ENCODE measurements around the gene SPIRE2.

The SPIRE2 gene

GRCh38 chr16:89898201-89898967 is 70.1 kb downstream of the SPIRE2 start:
- no peak overlapping the region for H3K4me3 ChIP-seq (ENCODE audit: low read depth, low read length)
- H3K27me3 ChIP-seq (ENCODE audit: control insufficient read depth, insufficient read depth, low read length) = no peaks in the 10 kb centered on the region
- H3K9ac ChIP-seq (ENCODE audit: low read depth, low read length) = no peak overlapping the region
- peaks cover 50% of the 10 kb centered on the region for H3K36me3 ChIP-seq (ENCODE audit: control insufficient read depth, insufficient read depth, low read length)
- no peaks in the 10 kb centered on the region for H3K4me1 ChIP-seq (ENCODE audit: control insufficient read depth, insufficient read depth, low read length)
- no peaks in the 10 kb centered on the region for H3K9me3 ChIP-seq (ENCODE audit: control insufficient read depth, insufficient read depth, low read length)

GRCh38 chr16:89899879-89900481 is 71.7 kb downstream of the SPIRE2 start:
- H3K36me3 ChIP-seq (ENCODE audit: control insufficient read depth, insufficient read depth, low read length) = peaks cover 58% of the 10 kb centered on the region
- no peaks in the 10 kb centered on the region for H3K27me3 ChIP-seq (ENCODE audit: control insufficient read depth, insufficient read depth, low read length)
- no peaks in the 10 kb centered on the region for H3K4me1 ChIP-seq (ENCODE audit: control insufficient read depth, insufficient read depth, low read length)
- H3K4me3 ChIP-seq (ENCODE audit: low read depth, low read length) = no peak overlapping the region
- H3K9me3 ChIP-seq (ENCODE audit: control insufficient read depth, insufficient read depth, low read length) = no peaks in the 10 kb centered on the region
- H3K9ac ChIP-seq (ENCODE audit: low read depth, low read length) = no peak overlapping the region

GRCh38 chr16:89900885-89901284 is 72.6 kb downstream of the SPIRE2 start:
- Histone ChIP-seq H3K36me3 (ENCODE audit: control insufficient read depth, insufficient read depth, low read length) (peaks cover 61% of the 10 kb centered on the region), H3K4me3 (ENCODE audit: low read depth, low read length) (no peak overlapping the region), H3K4me1 (ENCODE audit: control insufficient read depth, insufficient read depth, low read length) (no peaks in the 10 kb centered on the region), H3K9me3 (ENCODE audit: control insufficient read depth, insufficient read depth, low read length) (no peaks in the 10 kb centered on the region), H3K9ac (ENCODE audit: low read depth, low read length) (no peak overlapping the region), H3K27me3 (ENCODE audit: control insufficient read depth, insufficient read depth, low read length) (no peaks in the 10 kb centered on the region)

- no peak overlapping the region for H3K9ac ChIP-seq (ENCODE audit: low read depth, low read length)
- H3K4me1 ChIP-seq (ENCODE audit: control insufficient read depth, insufficient read depth, low read length) = no peaks in the 10 kb centered on the region
- no peaks in the 10 kb centered on the region for H3K9me3 ChIP-seq (ENCODE audit: control insufficient read depth, insufficient read depth, low read length)
- H3K36me3 ChIP-seq (ENCODE audit: control insufficient read depth, insufficient read depth, low read length) = peaks cover 69% of the 10 kb centered on the region
- H3K27me3 ChIP-seq (ENCODE audit: control insufficient read depth, insufficient read depth, low read length) = no peaks in the 10 kb centered on the region
- no peak overlapping the region for H3K4me3 ChIP-seq (ENCODE audit: low read depth, low read length)
These were observed 74.7 kb downstream of the SPIRE2 start for GRCh38 chr16:89902980-89903379.

GRCh38 chr16:89903908-89904515 is 75.7 kb downstream of the SPIRE2 start:
- Histone ChIP-seq H3K9me3 (ENCODE audit: control insufficient read depth, insufficient read depth, low read length) (no peaks in the 10 kb centered on the region), H3K4me1 (ENCODE audit: control insufficient read depth, insufficient read depth, low read length) (no peaks in the 10 kb centered on the region), H3K36me3 (ENCODE audit: control insufficient read depth, insufficient read depth, low read length) (peaks cover 70% of the 10 kb centered on the region), H3K27me3 (ENCODE audit: control insufficient read depth, insufficient read depth, low read length) (no peaks in the 10 kb centered on the region), H3K9ac (ENCODE audit: low read depth, low read length) (no peak overlapping the region), H3K4me3 (ENCODE audit: low read depth, low read length) (no peak overlapping the region)

GRCh38 chr16:89904606-89905510 is 76.6 kb downstream of the SPIRE2 start:
- Histone ChIP-seq H3K9ac (ENCODE audit: low read depth, low read length) (no peak overlapping the region), H3K9me3 (ENCODE audit: control insufficient read depth, insufficient read depth, low read length) (no peaks in the 10 kb centered on the region), H3K4me3 (ENCODE audit: low read depth, low read length) (no peak overlapping the region), H3K4me1 (ENCODE audit: control insufficient read depth, insufficient read depth, low read length) (no peaks in the 10 kb centered on the region), H3K36me3 (ENCODE audit: control insufficient read depth, insufficient read depth, low read length) (peaks cover 67% of the 10 kb centered on the region), H3K27me3 (ENCODE audit: control insufficient read depth, insufficient read depth, low read length) (no peaks in the 10 kb centered on the region)

- H3K4me3 ChIP-seq (ENCODE audit: low read depth, low read length) = no peak overlapping the region
- H3K36me3 ChIP-seq (ENCODE audit: control insufficient read depth, insufficient read depth, low read length) = peaks cover 63% of the 10 kb centered on the region
- H3K27me3 ChIP-seq (ENCODE audit: control insufficient read depth, insufficient read depth, low read length) = no peaks in the 10 kb centered on the region
- no peak overlapping the region for H3K9ac ChIP-seq (ENCODE audit: low read depth, low read length)
- H3K4me1 ChIP-seq (ENCODE audit: control insufficient read depth, insufficient read depth, low read length) = peaks cover 3% of the 10 kb centered on the region
- no peaks in the 10 kb centered on the region for H3K9me3 ChIP-seq (ENCODE audit: control insufficient read depth, insufficient read depth, low read length)
These were observed 77.3 kb downstream of the SPIRE2 start for GRCh38 chr16:89905511-89906139.

GRCh38 chr16:89906140-89907025 is 78.1 kb downstream of the SPIRE2 start:
- H3K9me3 ChIP-seq (ENCODE audit: control insufficient read depth, insufficient read depth, low read length) = no peaks in the 10 kb centered on the region
- no peak overlapping the region for H3K9ac ChIP-seq (ENCODE audit: low read depth, low read length)
- peaks cover 63% of the 10 kb centered on the region for H3K36me3 ChIP-seq (ENCODE audit: control insufficient read depth, insufficient read depth, low read length)
- H3K4me3 ChIP-seq (ENCODE audit: low read depth, low read length) = no peak overlapping the region
- H3K4me1 ChIP-seq (ENCODE audit: control insufficient read depth, insufficient read depth, low read length) = peaks cover 3% of the 10 kb centered on the region
- no peaks in the 10 kb centered on the region for H3K27me3 ChIP-seq (ENCODE audit: control insufficient read depth, insufficient read depth, low read length)

GRCh38 chr16:89907055-89907814 is 79.0 kb downstream of the SPIRE2 start:
- Histone ChIP-seq H3K4me1 (ENCODE audit: control insufficient read depth, insufficient read depth, low read length) (peaks cover 3% of the 10 kb centered on the region), H3K4me3 (ENCODE audit: low read depth, low read length) (no peak overlapping the region), H3K27me3 (ENCODE audit: control insufficient read depth, insufficient read depth, low read length) (no peaks in the 10 kb centered on the region), H3K36me3 (ENCODE audit: control insufficient read depth, insufficient read depth, low read length) (peaks cover 67% of the 10 kb centered on the region), H3K9me3 (ENCODE audit: control insufficient read depth, insufficient read depth, low read length) (no peaks in the 10 kb centered on the region), H3K9ac (ENCODE audit: low read depth, low read length) (no peak overlapping the region)

GRCh38 chr16:89908236-89908635 is 80.0 kb downstream of the SPIRE2 start:
- Histone ChIP-seq H3K9me3 (ENCODE audit: control insufficient read depth, insufficient read depth, low read length) (no peaks in the 10 kb centered on the region), H3K4me3 (ENCODE audit: low read depth, low read length) (no peak overlapping the region), H3K36me3 (ENCODE audit: control insufficient read depth, insufficient read depth, low read length) (peaks cover 65% of the 10 kb centered on the region), H3K9ac (ENCODE audit: low read depth, low read length) (no peak overlapping the region), H3K4me1 (ENCODE audit: control insufficient read depth, insufficient read depth, low read length) (peaks cover 3% of the 10 kb centered on the region), H3K27me3 (ENCODE audit: control insufficient read depth, insufficient read depth, low read length) (no peaks in the 10 kb centered on the region)

All from iPS-15b (cell line).